ENCODE data around the gene FN3KRP.

Gene FN3KRP

GRCh38 chr17:82775001-82775823 is 58.7 kb downstream of the FN3KRP start:
- DNase-seq, result peak in 33 of 51 donors; percentile 9 to 73 (median 35)

DNA sequence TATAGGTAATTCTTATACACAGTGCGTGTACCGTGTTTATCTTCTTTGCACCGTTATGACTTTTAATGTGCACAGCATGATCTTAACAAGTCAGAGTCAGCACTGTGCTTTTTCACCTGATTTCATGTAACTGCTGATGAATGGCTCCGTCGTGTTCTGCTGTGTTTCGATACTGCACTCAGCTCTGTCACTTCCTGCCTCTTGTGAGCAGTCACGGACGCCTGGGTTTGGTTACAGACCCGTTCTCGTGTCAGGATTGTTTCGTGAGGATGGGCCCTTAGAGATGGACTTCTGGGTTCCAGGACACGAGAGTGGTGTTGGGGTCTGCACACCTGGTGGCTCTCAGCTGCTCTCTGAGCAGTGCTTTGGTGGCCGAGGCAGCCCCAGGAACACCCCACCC is 59.9 kb downstream of the FN3KRP start:
- no peak for DNase-seq

Data from hypothalamus (tissue), 51 donors.